Measurements from ENCODE around the gene TBC1D22A. TPM values are rescaled to one million over a fixed set of nuclear protein-coding genes. Genes with fewer than 3 reads are reported as not detected.

TBC1D22A gene
- total RNA-seq, 1 donor from 2014 or later, result 10.6 TPM

GRCh38 chr22:47059701-47060161 lies 297.3 kb downstream of the TBC1D22A start:
- Mint-ChIP-seq H3K36me3 (peaks cover 1% of the 10 kb centered on the region), H3K4me3 (no peak overlapping the region), H3K27ac (no peak overlapping the region), H3K9me3 (no peaks in the 10 kb centered on the region), H3K4me1 (peaks cover 17% of the 10 kb centered on the region), H3K27me3 (ENCODE audit: insufficient read depth, low read depth) (no peaks in the 10 kb centered on the region)
- no peaks in the 10 kb centered on the region for H3K36me3 ChIP-seq
- no peaks in the 10 kb centered on the region for H3K27me3 ChIP-seq
- no peaks in the 10 kb centered on the region for H3K9me3 ChIP-seq (ENCODE audit: low read depth)
- no peaks in the 10 kb centered on the region for H3F3A ChIP-seq (ENCODE audit: low read depth)
- H3K4me2 ChIP-seq, result no peak overlapping the region
- no peak for DNase-seq (ENCODE audit: low spot score)
- TF ChIP-seq EZH2phosphoT487 (IDR thresholded peaks at IDR 0.05), result no peak
- TF ChIP-seq CTCF (IDR thresholded peaks at IDR 0.05), result no peak
- no peak for TF ChIP-seq EZH2 (IDR thresholded peaks at IDR 0.05)
- H2AFZ ChIP-seq (replicated peaks), result no peak overlapping the region
- no peak overlapping the region for H3K9ac ChIP-seq
- H3K4me1 ChIP-seq, result no peaks in the 10 kb centered on the region
- no peaks in the 10 kb centered on the region for H3K79me2 ChIP-seq (ENCODE audit: low read depth)
- no peaks in the 10 kb centered on the region for H4K20me1 ChIP-seq (ENCODE audit: low read depth)
- no peak overlapping the region for H3K4me3 ChIP-seq
- H3K27ac ChIP-seq, result no peak overlapping the region

GRCh38 chr22:47060718-47061117 lies 298.3 kb downstream of the TBC1D22A start:
- Mint-ChIP-seq H3K4me1 (peaks cover 18% of the 10 kb centered on the region), H3K4me3 (no peak overlapping the region), H3K27ac (no peak overlapping the region), H3K27me3 (ENCODE audit: insufficient read depth, low read depth) (no peaks in the 10 kb centered on the region), H3K9me3 (no peaks in the 10 kb centered on the region), H3K36me3 (peaks cover 1% of the 10 kb centered on the region)
- H3K9ac ChIP-seq, result no peak overlapping the region
- no peaks in the 10 kb centered on the region for H3K27me3 ChIP-seq
- TF ChIP-seq EZH2phosphoT487 (IDR thresholded peaks at IDR 0.05) (no peak), CTCF (IDR thresholded peaks at IDR 0.05) (no peak), EZH2 (IDR thresholded peaks at IDR 0.05) (no peak)
- no peak overlapping the region for H3K4me3 ChIP-seq
- no peak overlapping the region for H2AFZ ChIP-seq (replicated peaks)
- H3K27ac ChIP-seq, result no peak overlapping the region
- H3K79me2 ChIP-seq (ENCODE audit: low read depth), result no peaks in the 10 kb centered on the region
- no peaks in the 10 kb centered on the region for H3K4me1 ChIP-seq
- no peaks in the 10 kb centered on the region for H3K9me3 ChIP-seq (ENCODE audit: low read depth)
- no peak for DNase-seq (ENCODE audit: low spot score)
- H3K4me2 ChIP-seq, result no peak overlapping the region
- no peaks in the 10 kb centered on the region for H3K36me3 ChIP-seq
- H4K20me1 ChIP-seq (ENCODE audit: low read depth), result no peaks in the 10 kb centered on the region
- H3F3A ChIP-seq (ENCODE audit: low read depth), result no peaks in the 10 kb centered on the region

- H3K27ac ChIP-seq, result no peak overlapping the region
- no peaks in the 10 kb centered on the region for H3K27me3 ChIP-seq
- H2AFZ ChIP-seq (replicated peaks), result no peak overlapping the region
- H4K20me1 ChIP-seq (ENCODE audit: low read depth), result no peaks in the 10 kb centered on the region
- no peak for DNase-seq (ENCODE audit: low spot score)
- TF ChIP-seq CTCF (IDR thresholded peaks at IDR 0.05), result no peak
- no peak for TF ChIP-seq EZH2phosphoT487 (IDR thresholded peaks at IDR 0.05)
- no peak for TF ChIP-seq EZH2 (IDR thresholded peaks at IDR 0.05)
- no peaks in the 10 kb centered on the region for H3K4me1 ChIP-seq
- Mint-ChIP-seq H3K9me3 (no peaks in the 10 kb centered on the region), H3K27ac (no peak overlapping the region), H3K36me3 (peaks cover 1% of the 10 kb centered on the region), H3K4me1 (peaks cover 19% of the 10 kb centered on the region), H3K27me3 (ENCODE audit: insufficient read depth, low read depth) (no peaks in the 10 kb centered on the region), H3K4me3 (no peak overlapping the region)
- no peak overlapping the region for H3K4me2 ChIP-seq
- no peaks in the 10 kb centered on the region for H3K36me3 ChIP-seq
- H3K9ac ChIP-seq, result no peak overlapping the region
- H3F3A ChIP-seq (ENCODE audit: low read depth), result peaks cover under 1% of the 10 kb centered on the region
- no peaks in the 10 kb centered on the region for H3K9me3 ChIP-seq (ENCODE audit: low read depth)
- H3K79me2 ChIP-seq (ENCODE audit: low read depth), result no peaks in the 10 kb centered on the region
- H3K4me3 ChIP-seq, result no peak overlapping the region
These were observed 298.8 kb downstream of the TBC1D22A start for GRCh38 chr22:47061226-47061625.

All from neural progenitor cell (in vitro differentiated cells).